NAMALWA (cell line): ENCODE results near the gene KRT5.

Source experiments
- DNase-seq: peaks from one replicate; pipeline ENCODE4 v3.0.0-alpha.2; 2015; ENCODE audit warnings: low spot score

KRT5 gene

DNA sequence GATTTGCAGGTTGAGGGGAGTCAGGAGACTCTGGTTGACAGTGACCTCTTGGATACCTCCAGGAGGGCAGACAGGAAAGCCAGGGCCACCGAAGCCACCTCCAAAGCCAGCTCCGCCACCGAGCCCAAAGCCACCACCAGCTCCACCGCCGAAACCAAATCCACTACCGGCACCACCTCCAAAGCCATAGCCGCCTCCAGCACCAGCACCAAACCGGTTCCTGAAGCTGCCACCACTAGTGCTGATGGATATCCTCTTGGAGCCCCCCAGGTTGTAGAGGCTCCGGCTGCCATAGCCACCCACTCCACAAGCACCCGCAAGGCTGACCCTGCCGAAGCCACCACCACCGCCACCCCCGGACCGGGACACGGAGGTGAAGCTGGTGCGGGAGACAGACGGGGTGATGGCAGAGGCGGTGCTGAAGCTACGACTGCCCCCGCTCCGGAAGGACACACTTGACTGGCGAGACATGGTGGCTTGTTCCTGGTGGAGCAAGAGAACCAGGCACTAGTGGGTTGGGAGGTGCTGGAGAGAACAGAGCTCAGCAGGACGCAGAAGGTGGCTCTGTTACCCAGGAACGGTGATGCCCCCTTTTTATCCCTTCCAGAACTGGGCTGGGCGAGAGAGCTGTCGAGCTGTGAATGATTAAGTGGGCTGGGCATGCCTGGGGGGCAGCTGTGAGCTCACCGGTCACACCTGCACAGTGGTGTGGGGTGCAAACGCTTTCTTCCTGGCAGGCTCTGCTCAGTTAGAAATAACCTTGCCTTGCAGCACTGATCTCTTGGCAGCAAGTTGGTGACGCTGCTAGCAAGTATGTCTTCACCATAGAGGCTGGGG lies at the start of gene KRT5:
KRT5 (minus strand) TSS at position 569 of the 837 bp plus-strand sequence; CDS start at position 471, 98 bp downstream.
- DNase-seq = no peak

DNA sequence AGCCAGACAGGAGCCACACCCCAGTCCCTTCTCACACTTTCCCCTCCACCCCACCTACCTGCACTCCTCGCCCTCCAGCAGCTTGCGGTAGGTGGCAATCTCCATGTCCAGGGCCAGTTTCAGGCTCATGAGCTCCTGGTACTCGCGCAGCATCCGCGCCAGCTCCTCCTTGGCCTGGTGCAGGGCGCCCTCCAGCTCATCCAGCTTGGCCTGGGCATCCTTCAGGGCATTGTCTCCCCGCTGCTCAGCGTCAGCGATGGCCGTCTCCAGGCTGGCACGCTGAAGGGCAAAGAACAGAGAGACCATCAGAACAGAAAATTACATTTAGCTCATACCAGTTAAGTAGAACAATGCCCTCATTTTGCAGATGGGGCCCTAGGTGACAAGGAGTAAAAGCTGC lies 47.9 kb upstream of the KRT5 start:
- no peak for DNase-seq

- no peak for DNase-seq
Measured at GRCh38 chr12:52566847-52567291, 46.7 kb upstream of the KRT5 start.

DNA sequence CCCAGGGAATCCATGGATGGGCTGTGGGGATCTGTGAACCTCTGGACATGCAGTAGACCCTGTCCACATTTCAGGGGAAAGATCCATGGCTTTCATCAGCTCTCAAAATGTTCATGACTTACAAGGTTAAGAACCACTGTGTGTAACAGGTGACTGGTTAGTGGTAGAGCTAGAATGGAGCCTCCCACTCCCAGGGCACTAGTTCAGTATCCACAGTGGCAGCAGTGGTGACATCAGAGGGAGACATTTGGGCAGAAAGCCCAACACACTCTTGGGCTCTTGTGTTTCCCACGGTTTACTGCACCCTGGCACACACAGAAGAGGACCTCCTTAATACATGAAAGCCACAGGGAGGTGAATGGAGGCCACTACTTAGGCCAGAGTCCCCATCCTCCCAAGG lies 44.4 kb upstream of the KRT5 start:
- DNase-seq = no peak

GRCh38 chr12:52561880-52562449 lies 41.8 kb upstream of the KRT5 start:
- peak; percentile 9 for DNase-seq

DNA sequence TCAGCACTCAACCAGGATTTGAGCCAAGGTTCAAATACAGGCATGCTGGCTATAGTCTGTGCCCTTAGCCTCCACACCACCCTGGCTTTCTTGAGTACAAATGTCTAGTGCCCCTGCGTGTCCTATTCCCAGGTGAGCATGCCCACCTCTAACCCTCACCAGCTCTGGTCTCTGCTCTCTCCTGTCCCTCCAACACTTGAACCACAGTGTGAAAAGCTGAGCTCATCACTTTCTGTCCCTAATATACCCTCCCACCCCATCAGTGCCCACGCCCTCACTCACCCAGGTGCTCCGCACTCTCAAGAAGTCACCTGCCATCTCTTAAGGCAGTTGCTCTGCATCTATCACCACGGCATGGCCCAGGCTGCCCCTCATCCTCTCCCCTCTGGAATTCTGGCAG lies 39.8 kb upstream of the KRT5 start:
- no peak for DNase-seq

- no peak for DNase-seq
Measured at GRCh38 chr12:52558781-52559445, 38.7 kb upstream of the KRT5 start.

DNA sequence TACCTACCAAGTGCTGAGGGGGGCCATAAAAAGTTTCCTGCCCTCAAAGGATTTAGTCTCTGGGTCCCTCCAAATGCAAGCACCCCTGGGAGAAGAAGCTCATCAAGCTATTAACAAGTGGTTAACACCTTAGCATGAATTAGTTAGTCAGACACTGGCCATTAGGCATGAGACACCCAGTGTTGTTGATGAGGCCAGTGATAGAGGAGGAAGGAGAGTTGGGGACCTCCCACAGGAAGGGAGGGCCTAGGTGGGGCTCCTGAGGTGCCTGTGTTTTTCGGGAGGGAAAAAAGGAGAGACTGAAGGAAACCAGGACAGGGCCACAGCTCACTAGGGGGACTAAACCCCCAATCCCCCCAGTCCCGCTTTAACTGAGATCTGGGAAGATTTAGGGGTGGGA lies 37.3 kb upstream of the KRT5 start:
- DNase-seq = no peak

- DNase-seq = no peak
Measured at GRCh38 chr12:52555577-52555976, 35.4 kb upstream of the KRT5 start.

DNA sequence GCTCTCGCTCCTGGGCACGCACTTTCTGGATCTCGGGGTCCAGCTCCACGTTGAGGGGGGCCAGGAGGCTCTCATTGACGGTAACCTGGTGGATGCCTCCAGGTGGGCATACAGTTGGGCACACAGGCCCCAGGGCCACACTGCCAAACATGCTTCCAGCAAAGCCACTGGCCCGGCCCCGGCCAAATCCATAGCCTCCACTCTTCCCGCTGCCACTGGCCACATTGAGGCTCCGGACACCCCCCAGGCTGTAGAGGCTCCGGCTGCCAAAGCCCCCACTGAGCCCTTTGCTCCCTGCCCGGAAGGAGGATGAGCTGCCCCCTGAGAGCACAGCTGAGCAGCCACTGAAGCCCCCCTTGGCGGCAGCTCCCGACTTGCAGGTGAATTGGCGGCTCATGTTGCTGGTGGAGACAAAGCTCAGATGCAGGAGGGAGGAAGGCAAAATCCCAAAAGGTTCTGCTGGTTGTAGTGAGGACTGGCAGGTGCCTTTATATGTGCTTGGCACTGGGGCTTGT lies 32.5 kb upstream of the KRT5 start, which contains the start of gene KRT71:
KRT71 (minus strand) TSS at position 465 of the 515 bp plus-strand sequence; CDS start at position 397, 68 bp downstream.
- no peak for DNase-seq

- no peak for DNase-seq
Measured at GRCh38 chr12:52552055-52552454, 31.9 kb upstream of the KRT5 start.

- no peak for DNase-seq
Measured at GRCh38 chr12:52551216-52551865, 31.1 kb upstream of the KRT5 start.

- DNase-seq = no peak
Measured at GRCh38 chr12:52546126-52546525, 25.9 kb upstream of the KRT5 start.

- DNase-seq = no peak
Measured at GRCh38 chr12:52543985-52544883, 24.0 kb upstream of the KRT5 start.

- DNase-seq = peak; percentile 5
Measured at GRCh38 chr12:52542785-52543318, 22.7 kb upstream of the KRT5 start.

DNA sequence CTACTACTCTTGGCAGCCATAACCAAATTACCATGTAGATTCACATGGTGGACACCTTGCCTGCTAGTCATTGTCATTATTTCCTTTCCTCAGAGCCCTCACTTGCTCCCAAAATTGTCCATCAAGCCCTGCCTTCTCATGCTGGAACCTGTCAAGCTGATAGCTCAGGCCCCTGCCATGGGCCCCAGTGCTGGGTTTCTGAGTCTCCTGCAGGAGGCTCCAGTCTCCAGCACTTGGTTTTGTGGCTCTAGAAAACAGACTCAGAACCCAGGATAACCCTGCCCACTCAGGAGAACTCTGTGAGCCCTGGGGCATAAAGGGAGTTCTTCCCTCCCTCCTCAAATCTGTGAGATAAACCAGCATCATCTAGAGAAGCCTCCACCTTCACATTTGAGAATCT lies 22.0 kb upstream of the KRT5 start:
- no peak for DNase-seq

GRCh38 chr12:52541709-52542108 lies 21.5 kb upstream of the KRT5 start:
- no peak for DNase-seq

GRCh38 chr12:52540531-52540930 lies 20.3 kb upstream of the KRT5 start:
- no peak for DNase-seq

- no peak for DNase-seq
Measured at GRCh38 chr12:52539821-52540173, 19.6 kb upstream of the KRT5 start.

DNA sequence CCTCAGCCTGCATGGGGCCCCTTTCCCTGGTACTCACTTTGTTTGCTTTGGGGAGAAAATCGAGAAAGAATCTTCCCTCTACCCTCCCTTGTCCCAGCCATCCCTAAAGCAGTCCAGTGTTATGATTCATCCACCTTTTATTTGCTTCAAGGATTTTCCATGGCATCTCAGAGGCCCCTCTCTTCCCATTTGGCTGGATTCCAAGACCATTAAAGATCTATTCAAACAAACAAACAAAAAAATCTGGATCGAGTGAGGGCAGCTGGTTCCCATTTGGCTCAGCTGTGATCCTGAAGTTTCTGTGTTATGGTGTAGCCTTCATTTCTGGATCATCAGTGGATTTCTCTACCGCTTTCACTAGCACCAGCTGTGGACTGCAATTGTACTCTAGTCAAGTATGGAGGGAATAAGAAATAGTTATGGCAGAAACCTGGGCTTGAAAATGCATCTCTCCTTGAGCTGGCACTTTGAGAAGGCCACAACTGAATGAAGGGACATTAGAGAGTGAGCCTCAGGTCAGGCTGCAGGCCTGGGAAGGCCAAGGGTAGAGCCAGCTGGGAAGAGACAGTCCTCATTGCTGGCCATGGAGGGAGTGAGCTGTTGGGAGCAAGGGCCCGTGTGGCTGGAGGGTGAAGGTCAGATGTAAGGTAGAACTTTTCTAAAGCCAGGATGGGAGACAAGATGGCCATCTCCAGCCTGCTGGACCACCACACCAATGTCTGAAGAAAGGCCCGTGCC lies 19.1 kb upstream of the KRT5 start:
- DNase-seq = no peak
